Upper lobe of left lung (tissue), 4 donors: ENCODE measurements around the gene CMTM1.

Source experiments
- CTCF ChIP-seq, 6 experiments: fragments of 450-650 bp in 4 of 6; fragments of 200-600 bp in 2 of 6; sonication (generic) in 2 of 6; IDR thresholded peaks; one replicate each; pipeline ENCODE4 v1.5.1; 2016 to 2019; ENCODE audit warnings: antibody characterized with exemption in 6 of 6
- POLR2A ChIP-seq, 4 donors: fragments of 450-650 bp; IDR thresholded peaks; one replicate each; pipeline ENCODE4 v1.5.1; 2016 to 2017; ENCODE audit warnings: antibody characterized with exemption in 4 of 4, mild to moderate bottlenecking in 2 of 4
- POLR2AphosphoS5 ChIP-seq, 2 donors: sonication (generic); formaldehyde crosslinking; IDR thresholded peaks; one replicate each; pipeline ENCODE4 v1.5.1; 2017; ENCODE audit warnings: antibody characterized with exemption in 2 of 2

- TF ChIP-seq CTCF (IDR thresholded peaks at IDR 0.05) (no peak), POLR2A (IDR thresholded peaks at IDR 0.05) (no peak), POLR2AphosphoS5 (IDR thresholded peaks at IDR 0.05) (no peak)
These were observed at the start of gene CMTM1 for GRCh38 chr16:66566051-66566901.
